Epithelial cell of proximal tubule (primary cell): ENCODE measurements around the gene CAPN1. TPM values are rescaled to one million over a fixed set of nuclear protein-coding genes. Genes with fewer than 3 reads are reported as not detected.
"Not testable (repeated sequence)": the region's sequence is repeated elsewhere in the genome, so short reads cannot be mapped to it uniquely, and the experiment has no call there.

Source experiments
- DNase-seq: peaks from one replicate; pipeline ENCODE4 v3.0.0-alpha.2; 2011; ENCODE audit warnings: low read depth
- H3K4me3 ChIP-seq: 2 replicates; pipeline ENCODE4 v1.5.1; 2011; ENCODE audit warnings: low read depth, mild to moderate bottlenecking, low read length
- CTCF ChIP-seq: conservative IDR thresholded peaks from 2 replicates; pipeline ENCODE4 v1.5.1; 2012; ENCODE audit warnings: low read depth, mild to moderate bottlenecking, low read length
- total RNA-seq: library from RNA; depleted of rRNA; stranded (reverse); fragments of >200 nt; gene quantifications from 2 replicates; pipeline ENCODE4 v1.2.3, GENCODE V29; 2015

The CAPN1 gene
- total RNA-seq, 1 donor from 2014 or later = 360 TPM

- TF ChIP-seq CTCF = no peak
- no peak for DNase-seq
Measured at GRCh38 chr11:65242389-65242788, 60.7 kb downstream of the CAPN1 start.

GRCh38 chr11:65243797-65244196 is 62.1 kb downstream of the CAPN1 start:
- DNase-seq = no peak
- no peak overlapping the region for H3K4me3 ChIP-seq
- no peak for TF ChIP-seq CTCF

More at GRCh38 chr11:65242389-65242788, 60.7 kb downstream of the CAPN1 start:
- no peak overlapping the region for H3K4me3 ChIP-seq

GRCh38 chr11:65245046-65245445 is 63.3 kb downstream of the CAPN1 start:
- not testable (repeated sequence) for DNase-seq, H3K4me3 ChIP-seq

- no peak for DNase-seq
- TF ChIP-seq CTCF = no peak
- H3K4me3 ChIP-seq = no peak overlapping the region
Measured at GRCh38 chr11:65246506-65246905, 64.8 kb downstream of the CAPN1 start.

- H3K4me3 ChIP-seq, DNase-seq: not testable (repeated sequence)
Measured at GRCh38 chr11:65248184-65248710, 66.5 kb downstream of the CAPN1 start.

DNA sequence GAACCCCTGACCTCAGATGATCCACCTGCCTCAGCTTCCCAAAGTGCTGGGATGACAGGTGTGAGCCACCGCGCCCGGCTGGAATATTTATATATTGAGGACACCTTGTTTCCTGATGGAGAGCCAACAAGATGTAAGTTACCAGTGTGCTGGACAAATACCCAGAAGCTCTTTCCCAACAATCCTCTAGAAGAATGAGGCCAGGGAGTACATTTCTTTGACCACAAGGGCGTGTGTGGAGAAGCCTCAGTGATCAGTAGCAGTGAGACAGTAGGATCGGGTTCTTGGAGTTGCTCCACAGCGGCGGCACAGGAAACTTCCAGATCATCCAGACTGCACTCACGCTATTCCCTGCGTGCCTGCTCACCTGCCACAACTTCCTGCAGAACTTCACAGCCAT is 69.7 kb downstream of the CAPN1 start:
- TF ChIP-seq CTCF = no peak
- no peak overlapping the region for H3K4me3 ChIP-seq
- no peak for DNase-seq

DNA sequence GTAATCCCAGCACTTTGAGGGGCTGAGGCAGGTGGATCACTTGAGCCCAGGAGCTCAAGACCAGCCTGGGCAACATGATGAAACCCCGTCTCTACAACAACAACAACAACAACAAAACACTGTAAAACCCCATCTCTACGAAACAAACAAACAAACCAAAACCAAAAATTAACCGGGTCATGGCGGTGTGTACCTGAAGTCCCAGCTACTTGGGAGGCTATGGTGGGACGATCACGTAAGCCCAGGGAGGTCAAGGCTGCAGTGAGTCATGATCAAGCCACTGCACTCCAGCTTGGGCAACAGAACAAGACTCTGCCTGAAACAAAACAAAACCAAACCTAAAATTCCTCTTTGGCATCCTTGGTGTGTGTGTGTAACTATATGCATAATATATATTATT is 73.0 kb downstream of the CAPN1 start:
- no peak overlapping the region for H3K4me3 ChIP-seq
- TF ChIP-seq CTCF = no peak
- no peak for DNase-seq

DNA sequence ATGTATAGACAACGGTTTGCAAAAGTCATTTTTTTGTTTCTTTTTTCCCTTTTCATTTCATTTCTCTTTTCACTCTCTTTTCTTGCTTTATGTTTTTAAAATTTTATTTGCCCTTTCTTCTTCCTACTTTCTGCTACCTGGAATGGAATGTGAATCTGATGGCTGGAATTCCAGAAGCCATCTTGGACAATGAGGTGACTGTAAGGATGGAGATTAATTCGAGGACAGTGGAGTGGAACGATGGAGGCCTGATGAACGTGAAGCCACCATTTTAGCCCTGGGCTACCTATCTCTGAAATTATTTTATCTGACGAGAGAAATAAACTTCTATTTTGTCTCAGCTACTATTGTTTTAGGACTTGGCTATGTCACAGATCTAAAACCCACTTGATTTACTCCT is 77.3 kb downstream of the CAPN1 start:
- H3K4me3 ChIP-seq = no peak overlapping the region
- no peak for TF ChIP-seq CTCF
- DNase-seq = no peak
